HG03025 (cell line): ENCODE measurements around the gene BLNK.

Source experiments
- ATAC-seq: cut with Tn5 transposase; IDR thresholded peaks from one replicate; pipeline ENCODE4 v1.9.1; 2021; ENCODE audit warnings: mild to moderate bottlenecking, moderate library complexity; ENCODE audit not compliant: unreplicated experiment, low FRiP score

BLNK gene

GRCh38 chr10:96165726-96166125, 105.6 kb downstream of the BLNK start:
- no peak for ATAC-seq

- no peak for ATAC-seq
These were observed 118.3 kb downstream of the BLNK start for GRCh38 chr10:96153070-96153469.

- no peak for ATAC-seq
These were observed 118.9 kb downstream of the BLNK start for GRCh38 chr10:96152437-96152836.
